Stomach (tissue), 9 donors: ENCODE results near the gene ECHDC1. TPM values are rescaled to one million over a fixed set of nuclear protein-coding genes. Genes with fewer than 3 reads are reported as not detected.
A peak's percentile ranks its signal among the peaks of the same experiment; 100 is the strongest.

ENCODE experiments used
- DNase-seq, 2 donors: peaks; one replicate each; pipeline versions ENCODE4 v3.0.0 to v3.0.0-alpha.2; 2013 to 2019
- H3K27ac ChIP-seq, 5 donors: fragments of 200-600 bp in 4 of 5; sonication (generic) in 4 of 5; one replicate each; pipeline ENCODE4 v1.5.1; 2013 to 2019; ENCODE audit warnings: mild to moderate bottlenecking in 1 of 5, moderate library complexity in 1 of 5
- H3K27me3 ChIP-seq, 3 donors: fragments of 200-600 bp; sonication (generic); one replicate each; pipeline ENCODE4 v1.5.1; 2017 to 2019; ENCODE audit warnings: mixed run types in 1 of 3
- H3K36me3 ChIP-seq, 4 donors: fragments of 200-600 bp; sonication (generic); 1 replicate in 3 of 4; 2 replicates in 1 of 4; pipeline ENCODE4 v1.5.1; 2016 to 2019
- H3K4me1 ChIP-seq, 4 donors: fragments of 200-600 bp; sonication (generic); one replicate each; pipeline ENCODE4 v1.5.1; 2016 to 2019
- H3K4me3 ChIP-seq, 4 donors: fragments of 200-600 bp; sonication (generic) in 3 of 4; one replicate each; pipeline ENCODE4 v1.5.1; 2016 to 2019; ENCODE audit warnings: mild to moderate bottlenecking in 1 of 4
- H3K9me3 ChIP-seq, 4 donors: fragments of 200-600 bp; sonication (generic); one replicate each; pipeline ENCODE4 v1.5.1; 2016 to 2019
- CTCF ChIP-seq, 7 experiments: fragments of 450-650 bp in 4 of 7; fragments of 200-600 bp in 3 of 7; sonication (generic) in 3 of 7; IDR thresholded peaks; one replicate each; pipeline ENCODE4 v1.5.1; 2016 to 2019; ENCODE audit warnings: antibody characterized with exemption in 7 of 7, control low read depth in 2 of 7, mild to moderate bottlenecking in 1 of 7
- EP300 ChIP-seq: sonication (generic); formaldehyde crosslinking; IDR thresholded peaks from one replicate; pipeline ENCODE4 v1.6.1; 2017; ENCODE audit warnings: antibody characterized with exemption
- POLR2A ChIP-seq, 4 donors: fragments of 450-650 bp; IDR thresholded peaks; one replicate each; pipeline ENCODE4 v1.6.1; 2016; ENCODE audit warnings: antibody characterized with exemption in 4 of 4, control low read depth in 2 of 4, mild to moderate bottlenecking in 1 of 4, moderate library complexity in 1 of 4
- POLR2AphosphoS5 ChIP-seq, 3 donors: sonication (generic); formaldehyde crosslinking; IDR thresholded peaks; one replicate each; pipeline ENCODE4 v1.6.1; 2016; ENCODE audit warnings: antibody characterized with exemption in 3 of 3
- WGBS, 5 donors: extraction: QIAGEN DNeasy Blood & Tissue Kit in 3 of 5; methylation state at CpG; one replicate each; pipeline versions ENCODE4 v1.1.5 to v1.1.7; 2013 to 2018; 5-methylcytosine and 5-hydroxymethylcytosine counted together
- intact Hi-C: fragments of 100-400 bp; cut with DNase I; formaldehyde crosslinking; loops from one replicate; pipeline ENCODE4 v1.15.1; 2023; ENCODE audit warnings: low total_unique reads
- polyA plus RNA-seq, 3 donors: library from polyadenylated mRNA; stranded (reverse); fragments of 200-250 nt; gene quantifications; one replicate each; pipeline ENCODE4 v1.2.3, GENCODE V29; 2013
- total RNA-seq, 5 donors: library from RNA; depleted of rRNA; stranded (reverse); fragments of >200 nt; gene quantifications; one replicate each; pipeline versions ENCODE4 v1.1.0 to v1.2.3, GENCODE V29; 2014 to 2016
- donor health status: healthy with polysubstance abuse.
- donor health status: Bipolar disorder and iron deficiency.
- donor health status: healthy.

Gene ECHDC1
- total and polyA plus RNA-seq, 8 donors: 11.9 to 71.0 (median 50.7) TPM

DNA sequence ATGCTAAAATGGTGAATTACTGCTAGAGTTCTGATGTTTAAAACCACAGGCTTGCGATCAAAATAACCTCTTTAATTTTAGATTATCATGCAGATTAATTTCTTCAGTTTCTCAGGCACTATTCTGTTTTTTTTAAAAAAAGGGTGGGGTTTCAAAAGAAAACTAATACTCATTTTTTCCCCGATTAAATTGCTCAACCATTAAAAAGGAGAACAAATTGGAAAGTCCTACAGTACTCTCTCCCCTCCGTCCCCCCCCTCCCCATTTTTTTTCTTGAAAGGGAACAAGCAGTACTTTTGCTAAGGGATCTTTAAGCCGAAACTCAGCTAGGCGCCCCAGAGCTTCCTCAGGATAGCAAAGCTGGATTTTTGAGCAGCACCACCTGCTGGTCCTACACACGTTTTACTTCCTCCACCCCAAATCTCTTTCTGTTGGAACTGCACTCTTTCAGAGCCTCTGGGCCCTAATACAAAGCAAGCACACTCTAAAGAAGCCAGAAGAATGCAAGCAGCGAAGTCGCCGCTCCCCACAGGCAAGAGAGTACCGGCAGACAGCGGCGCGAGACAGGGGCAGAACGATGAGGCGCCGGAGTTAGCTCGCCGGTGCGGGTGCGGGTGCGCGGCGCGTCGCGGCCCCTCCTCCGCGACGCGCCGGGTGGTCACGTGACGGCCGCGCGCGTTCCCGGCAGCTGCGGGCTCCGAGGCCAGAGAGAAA, 77.1 kb downstream of the ECHDC1 start, which contains the start of gene RNF146:
RNF146 (plus strand) TSS at position 687 of the 714 bp plus-strand sequence. CDS start 13,475 bp downstream, outside the sequence.
- Histone ChIP-seq H3K27ac (peak within 1 kb of the TSS; percentile 97 to 99 (median 99)), H3K36me3 (no peaks in the 10 kb centered on the region), H3K4me1 (peaks cover 0 to 41% (median 19%) of the 10 kb centered on the region in 4 donors), H3K4me3 (peak within 1 kb of the TSS; percentile 58 to 94 (median 77)), H3K9me3 (no peaks in the 10 kb centered on the region), H3K27me3 (no peaks in the 10 kb centered on the region)
- 0 to 1% (median 0%) methylated on average over 17 to 40 of the region's 40 CpGs for WGBS, 5 donors
- TF ChIP-seq POLR2AphosphoS5 (IDR thresholded peaks at IDR 0.05) (no peak), CTCF (IDR thresholded peaks at IDR 0.05) (peak in 5 of 7 experiments; percentile 57 to 85 (median 71))
- peak; percentile 83 to 94 for DNase-seq
- intact Hi-C loops: no loop called here

- no peak for DNase-seq
- no peaks in the 10 kb centered on the region for H3K27me3 ChIP-seq
- H3K36me3 ChIP-seq: no peaks in the 10 kb centered on the region
- WGBS, 5 donors: 62 to 67% (median 64%) methylated on average over 4 of the region's 4 CpGs
- intact Hi-C loops: no loop called here
- peaks cover 0 to 15% (median 7%) of the 10 kb centered on the region in 4 donors for H3K4me1 ChIP-seq
- H3K27ac ChIP-seq: no peak overlapping the region
- TF ChIP-seq EP300 (no peak), CTCF (IDR thresholded peaks at IDR 0.05) (no peak)
- no peak overlapping the region for H3K4me3 ChIP-seq
- no peaks in the 10 kb centered on the region for H3K9me3 ChIP-seq
Observed at GRCh38 chr6:127263481-127263880, 79.9 kb downstream of the ECHDC1 start.

DNA sequence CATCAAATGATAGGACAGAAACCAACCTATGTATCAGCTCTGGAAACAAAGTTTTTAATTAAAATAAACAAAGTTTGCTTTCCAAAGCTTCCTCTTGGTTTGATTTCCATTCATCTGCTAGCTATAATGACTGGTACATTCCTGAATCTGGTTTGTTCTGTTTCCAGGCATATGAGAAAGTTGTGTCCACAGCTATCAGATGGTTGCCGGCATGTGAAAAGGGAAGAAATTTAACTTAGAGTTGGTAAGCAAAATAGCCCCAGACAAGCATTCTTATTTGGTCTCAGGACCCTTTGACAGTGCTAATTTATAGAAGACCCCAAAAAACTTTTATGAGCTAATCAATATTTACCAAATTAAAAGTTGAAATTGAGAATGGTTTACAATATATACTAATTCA, 80.5 kb downstream of the ECHDC1 start:
- intact Hi-C loops: no loop called here
- H3K27me3 ChIP-seq: no peaks in the 10 kb centered on the region
- DNase-seq: no peak
- WGBS, 5 donors: 54 to 84% (median 63%) methylated on average over 1 of the region's 1 CpG
- no peaks in the 10 kb centered on the region for H3K36me3 ChIP-seq
- H3K4me3 ChIP-seq: no peak overlapping the region
- TF ChIP-seq POLR2AphosphoS5 (IDR thresholded peaks at IDR 0.05) (no peak), EP300 (no peak), POLR2A (IDR thresholded peaks at IDR 0.05) (no peak), CTCF (IDR thresholded peaks at IDR 0.05) (no peak)
- H3K9me3 ChIP-seq: no peaks in the 10 kb centered on the region
- H3K27ac ChIP-seq: no peak overlapping the region
- H3K4me1 ChIP-seq: peaks cover 0 to 9% (median 4%) of the 10 kb centered on the region in 4 donors

DNA sequence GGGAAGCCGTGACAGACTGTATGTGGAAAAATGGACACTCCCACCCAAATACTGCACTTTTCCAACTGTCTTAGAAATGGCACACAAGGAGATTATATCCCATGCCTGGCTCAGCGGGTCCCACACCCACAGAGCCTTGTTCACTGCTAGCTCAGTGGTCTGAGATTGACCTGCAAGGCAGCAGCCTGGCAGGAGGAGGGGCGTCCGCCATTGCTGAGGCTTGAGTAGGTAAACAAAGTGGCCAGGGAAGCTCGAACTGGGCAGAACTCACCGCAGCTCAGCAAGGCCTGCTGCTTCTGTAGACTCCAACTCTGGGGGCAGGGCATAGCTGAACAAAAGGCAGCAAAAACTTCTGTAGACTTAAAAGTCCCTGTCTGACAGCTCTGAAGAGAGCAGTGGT, 88.1 kb downstream of the ECHDC1 start:
- DNase-seq: no peak
- Histone ChIP-seq H3K36me3 (no peaks in the 10 kb centered on the region), H3K27me3 (no peaks in the 10 kb centered on the region), H3K27ac (no peak overlapping the region), H3K9me3 (no peaks in the 10 kb centered on the region), H3K4me3 (no peak overlapping the region), H3K4me1 (no peaks in the 10 kb centered on the region)
- 81 to 91% (median 84%) methylated on average over 6 of the region's 6 CpGs for WGBS, 5 donors
- TF ChIP-seq CTCF (IDR thresholded peaks at IDR 0.05): no peak
- TF ChIP-seq POLR2AphosphoS5 (IDR thresholded peaks at IDR 0.05): no peak
- TF ChIP-seq EP300: no peak
- TF ChIP-seq POLR2A (IDR thresholded peaks at IDR 0.05): no peak
- intact Hi-C loops: no loop called here
